ENCODE results near the gene IGSF10.

The IGSF10 gene

DNA sequence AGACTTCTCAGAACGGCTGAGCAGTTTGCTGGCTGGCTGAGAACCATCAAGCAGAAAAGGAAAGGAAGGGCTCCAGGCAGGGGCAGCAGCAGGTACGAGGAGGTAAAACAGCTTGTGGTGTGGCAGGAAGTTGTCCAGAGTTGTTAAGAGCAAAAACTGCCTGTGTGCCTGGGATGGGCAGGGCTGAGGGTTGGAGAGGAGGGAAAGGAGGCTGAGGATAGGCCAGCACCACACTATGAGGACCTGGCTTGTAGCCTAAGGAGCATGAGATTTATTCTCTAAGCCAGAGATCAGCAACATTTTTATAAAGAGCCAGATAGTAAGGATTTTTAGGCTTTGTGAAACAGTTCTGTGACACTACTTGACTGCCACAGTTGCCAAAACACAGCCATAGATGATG, 8.0 kb downstream of the IGSF10 start:
- ATAC-seq (replicated peaks; ENCODE audit: extremely low read depth, poor library complexity, severe bottlenecking) (no peak), DNase-seq (ENCODE audit: low spot score in 2 of 2) (no peak)
- H3K27ac Mint-ChIP-seq (ENCODE audit: low read depth) = no peak overlapping the region
- H3K27me3 Mint-ChIP-seq = peaks cover 34% of the 10 kb centered on the region
- no peak overlapping the region for H3K4me3 Mint-ChIP-seq
- no peaks in the 10 kb centered on the region for H3K4me1 Mint-ChIP-seq
- H3K36me3 Mint-ChIP-seq (ENCODE audit: insufficient read depth) = peaks cover 2% of the 10 kb centered on the region
- no peaks in the 10 kb centered on the region for H3K9me3 Mint-ChIP-seq

DNA sequence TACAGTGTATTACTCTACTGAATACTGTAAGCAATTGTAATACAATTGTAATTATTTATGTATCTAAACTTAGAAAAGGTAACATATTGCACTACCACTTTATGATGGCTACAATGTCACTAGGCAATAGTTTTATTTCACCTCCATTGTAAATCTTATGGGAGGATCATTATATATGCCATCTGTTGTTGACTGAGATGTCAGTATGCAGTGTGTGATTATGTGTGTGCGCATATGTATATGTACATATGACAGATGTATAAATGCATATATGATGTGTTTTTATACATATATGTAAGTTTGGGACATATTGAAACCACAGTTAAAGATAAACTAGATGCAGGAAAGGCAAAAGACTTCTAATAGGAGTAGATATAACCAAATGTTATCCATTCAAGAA, 8.5 kb downstream of the IGSF10 start:
- no peak for DNase-seq (ENCODE audit: low spot score in 2 of 2)
- no peaks in the 10 kb centered on the region for H3K9me3 Mint-ChIP-seq
- H3K4me1 Mint-ChIP-seq = no peaks in the 10 kb centered on the region
- no peak for ATAC-seq (replicated peaks; ENCODE audit: extremely low read depth, poor library complexity, severe bottlenecking)
- no peak overlapping the region for H3K4me3 Mint-ChIP-seq
- peaks cover 2% of the 10 kb centered on the region for H3K36me3 Mint-ChIP-seq (ENCODE audit: insufficient read depth)
- peaks cover 34% of the 10 kb centered on the region for H3K27me3 Mint-ChIP-seq
- H3K27ac Mint-ChIP-seq (ENCODE audit: low read depth) = no peak overlapping the region

DNA sequence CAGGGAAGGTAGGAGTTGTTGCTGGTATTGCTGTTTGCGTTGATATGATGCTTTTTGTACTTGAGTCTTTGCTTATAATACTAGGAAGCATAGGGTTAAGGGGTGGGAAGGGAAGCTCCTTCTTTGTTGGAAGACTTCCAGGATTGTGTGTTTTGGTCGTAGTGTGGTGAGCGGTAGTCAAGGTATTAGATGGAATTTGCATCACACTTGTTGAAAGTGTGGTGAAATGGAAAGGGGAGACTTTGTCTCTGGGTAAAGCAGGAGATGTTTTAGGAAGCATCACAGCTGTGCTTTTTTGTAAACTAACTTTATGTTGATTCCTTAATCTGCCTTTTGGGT, 14.9 kb downstream of the IGSF10 start:
- no peaks in the 10 kb centered on the region for H3K4me1 Mint-ChIP-seq

DNA sequence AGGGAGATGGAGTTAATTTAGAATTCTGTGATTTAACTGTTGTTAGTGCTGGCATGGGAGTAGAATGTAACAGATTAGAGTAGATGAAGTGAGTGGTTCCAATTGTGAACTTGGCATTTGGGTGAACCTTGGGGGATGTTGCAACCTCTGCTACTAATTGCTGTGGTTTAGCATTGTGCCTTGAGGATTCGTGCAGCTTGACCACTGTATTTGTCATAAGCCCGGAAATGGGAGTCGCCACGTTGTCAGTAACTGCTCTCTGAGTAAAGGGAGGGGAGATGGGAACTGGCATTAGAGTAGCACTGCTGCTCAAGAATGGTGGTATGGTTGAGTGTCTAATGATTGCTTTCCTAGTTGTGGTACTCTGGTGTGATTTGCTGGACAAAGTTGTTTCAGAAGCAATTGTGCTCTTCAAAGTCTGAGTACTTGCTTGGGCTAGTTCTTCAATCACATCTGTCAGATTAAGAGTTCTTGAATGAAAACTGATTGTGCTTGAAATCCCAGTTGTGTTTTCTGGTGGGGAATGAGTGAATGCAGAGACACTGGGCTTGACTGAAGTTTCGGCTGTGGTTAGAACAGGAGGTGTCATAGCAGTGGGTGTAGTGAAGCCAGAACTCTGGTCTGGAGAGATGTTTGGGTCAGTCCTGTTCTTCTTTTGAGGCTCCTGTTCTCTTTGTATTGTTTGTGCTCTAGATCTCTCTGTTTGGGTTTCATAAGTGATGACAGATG, 15.4 kb downstream of the IGSF10 start:
- Mint-ChIP-seq H3K36me3 (ENCODE audit: insufficient read depth) (no peaks in the 10 kb centered on the region), H3K4me3 (no peak overlapping the region), H3K27ac (ENCODE audit: low read depth) (no peak overlapping the region), H3K27me3 (peaks cover 31% of the 10 kb centered on the region), H3K4me1 (no peaks in the 10 kb centered on the region), H3K9me3 (no peaks in the 10 kb centered on the region)
- ATAC-seq (replicated peaks; ENCODE audit: extremely low read depth, poor library complexity, severe bottlenecking) (no peak), DNase-seq (ENCODE audit: low spot score in 2 of 2) (no peak)

More for the DNA sequence above, 14.9 kb downstream of the IGSF10 start:
- ATAC-seq (replicated peaks; ENCODE audit: extremely low read depth, poor library complexity, severe bottlenecking) (no peak), DNase-seq (ENCODE audit: low spot score in 2 of 2) (no peak)
- H3K27me3 Mint-ChIP-seq = peaks cover 35% of the 10 kb centered on the region
- H3K27ac Mint-ChIP-seq (ENCODE audit: low read depth) = no peak overlapping the region
- H3K4me3 Mint-ChIP-seq = no peak overlapping the region
- H3K9me3 Mint-ChIP-seq = no peaks in the 10 kb centered on the region
- H3K36me3 Mint-ChIP-seq (ENCODE audit: insufficient read depth) = no peaks in the 10 kb centered on the region

DNA sequence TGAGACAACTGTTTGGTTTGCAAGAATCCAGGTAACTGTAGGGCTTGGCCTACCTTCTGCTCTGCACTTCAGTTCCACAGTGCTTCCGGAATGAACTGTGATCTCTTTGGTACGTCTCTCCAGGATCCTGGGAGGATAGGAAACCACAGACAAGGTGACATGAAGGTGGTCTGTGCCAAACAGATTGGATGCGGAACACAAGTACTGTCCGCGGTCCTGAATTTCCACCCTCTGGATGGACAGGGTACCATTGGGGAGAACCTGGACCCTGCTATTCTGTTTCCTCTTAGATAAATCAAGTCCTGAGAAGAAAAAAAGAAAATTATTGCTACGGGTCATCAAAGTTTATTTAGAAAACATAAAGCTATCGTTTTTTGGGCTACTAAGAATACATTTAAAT, 17.3 kb downstream of the IGSF10 start:
- DNase-seq (ENCODE audit: low spot score in 2 of 2) = no peak
- H3K4me3 Mint-ChIP-seq = no peak overlapping the region
- no peak for ATAC-seq (replicated peaks; ENCODE audit: extremely low read depth, poor library complexity, severe bottlenecking)
- peaks cover 31% of the 10 kb centered on the region for H3K27me3 Mint-ChIP-seq
- H3K9me3 Mint-ChIP-seq = no peaks in the 10 kb centered on the region
- H3K27ac Mint-ChIP-seq (ENCODE audit: low read depth) = no peak overlapping the region
- no peaks in the 10 kb centered on the region for H3K4me1 Mint-ChIP-seq
- H3K36me3 Mint-ChIP-seq (ENCODE audit: insufficient read depth) = no peaks in the 10 kb centered on the region

DNA sequence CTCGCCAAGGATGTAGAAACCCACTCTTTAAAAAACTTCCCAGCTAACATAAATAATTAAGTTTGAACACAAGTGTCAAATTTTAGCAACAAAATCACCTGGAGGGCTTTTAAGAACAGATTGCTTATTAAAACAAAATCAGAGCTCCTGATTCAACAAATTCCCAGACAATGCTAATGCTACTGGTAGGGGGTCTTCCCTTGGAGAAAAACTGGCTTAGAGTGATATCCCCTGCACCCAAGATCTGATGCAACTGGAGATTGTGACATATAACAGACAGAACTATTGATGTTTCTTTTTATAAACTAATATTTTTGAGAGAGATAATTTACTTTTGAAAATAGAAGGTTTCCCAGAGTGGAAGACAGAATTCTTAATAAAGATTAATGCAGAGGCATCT, 19.9 kb downstream of the IGSF10 start:
- Mint-ChIP-seq H3K27ac (ENCODE audit: low read depth) (no peak overlapping the region), H3K27me3 (peaks cover 27% of the 10 kb centered on the region), H3K4me3 (no peak overlapping the region), H3K4me1 (no peaks in the 10 kb centered on the region), H3K9me3 (no peaks in the 10 kb centered on the region), H3K36me3 (ENCODE audit: insufficient read depth) (no peaks in the 10 kb centered on the region)
- ATAC-seq (replicated peaks; ENCODE audit: extremely low read depth, poor library complexity, severe bottlenecking) (no peak), DNase-seq (ENCODE audit: low spot score in 2 of 2) (no peak)

DNA sequence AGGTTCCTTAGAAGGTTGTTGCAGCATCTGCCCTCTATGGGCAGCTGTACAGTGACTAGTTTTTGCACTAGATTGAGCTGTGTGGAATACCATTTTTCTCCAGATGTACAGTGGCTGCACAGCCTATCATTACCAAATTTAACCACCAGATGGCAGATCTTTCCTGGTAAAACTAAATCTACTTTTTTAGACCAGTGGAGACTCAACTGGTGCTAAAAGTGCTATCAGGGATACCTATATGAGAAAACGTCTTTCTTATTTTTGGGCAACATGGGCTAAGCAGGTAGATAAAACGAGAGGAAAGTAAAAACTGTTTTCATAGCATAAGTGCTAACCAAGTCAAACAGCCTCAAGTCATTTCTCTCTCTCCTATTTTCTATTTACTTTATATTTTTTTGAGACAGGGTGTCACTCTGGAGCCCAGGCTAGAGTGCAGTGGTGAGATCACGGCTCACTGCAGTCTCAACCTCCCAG, 21.2 kb downstream of the IGSF10 start:
- no peaks in the 10 kb centered on the region for H3K36me3 Mint-ChIP-seq (ENCODE audit: insufficient read depth)
- H3K4me1 Mint-ChIP-seq = no peaks in the 10 kb centered on the region
- ATAC-seq (replicated peaks; ENCODE audit: extremely low read depth, poor library complexity, severe bottlenecking) (peak; percentile 54), DNase-seq (ENCODE audit: low spot score in 2 of 2) (no peak)
- no peak overlapping the region for H3K27ac Mint-ChIP-seq (ENCODE audit: low read depth)
- peaks cover 15% of the 10 kb centered on the region for H3K27me3 Mint-ChIP-seq
- H3K4me3 Mint-ChIP-seq = no peak overlapping the region
- no peaks in the 10 kb centered on the region for H3K9me3 Mint-ChIP-seq

DNA sequence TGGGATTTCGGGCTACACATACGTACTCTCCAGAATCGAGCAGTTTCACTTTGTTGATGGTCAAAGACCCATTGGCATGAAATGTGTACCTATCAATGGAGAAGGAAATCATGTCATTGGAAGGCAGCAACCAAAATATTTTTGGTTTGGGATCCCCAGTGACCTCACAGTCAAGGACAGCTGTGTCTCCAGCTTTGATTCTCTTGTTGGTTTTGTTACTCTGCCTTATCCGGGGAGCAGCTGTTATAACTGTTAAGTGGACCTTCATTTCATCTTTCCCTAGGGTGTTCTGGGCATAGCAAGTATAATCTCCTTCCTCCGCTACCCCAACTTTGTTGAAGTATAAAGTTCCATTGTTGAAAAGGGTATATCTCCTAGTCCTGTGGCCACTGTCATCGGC, 23.0 kb downstream of the IGSF10 start:
- Mint-ChIP-seq H3K4me1 (no peaks in the 10 kb centered on the region), H3K36me3 (ENCODE audit: insufficient read depth) (no peaks in the 10 kb centered on the region), H3K27me3 (peaks cover 14% of the 10 kb centered on the region), H3K27ac (ENCODE audit: low read depth) (no peak overlapping the region), H3K4me3 (no peak overlapping the region), H3K9me3 (no peaks in the 10 kb centered on the region)
- ATAC-seq (replicated peaks; ENCODE audit: extremely low read depth, poor library complexity, severe bottlenecking) = no peak
- no peak for DNase-seq (ENCODE audit: low spot score in 2 of 2)

DNA sequence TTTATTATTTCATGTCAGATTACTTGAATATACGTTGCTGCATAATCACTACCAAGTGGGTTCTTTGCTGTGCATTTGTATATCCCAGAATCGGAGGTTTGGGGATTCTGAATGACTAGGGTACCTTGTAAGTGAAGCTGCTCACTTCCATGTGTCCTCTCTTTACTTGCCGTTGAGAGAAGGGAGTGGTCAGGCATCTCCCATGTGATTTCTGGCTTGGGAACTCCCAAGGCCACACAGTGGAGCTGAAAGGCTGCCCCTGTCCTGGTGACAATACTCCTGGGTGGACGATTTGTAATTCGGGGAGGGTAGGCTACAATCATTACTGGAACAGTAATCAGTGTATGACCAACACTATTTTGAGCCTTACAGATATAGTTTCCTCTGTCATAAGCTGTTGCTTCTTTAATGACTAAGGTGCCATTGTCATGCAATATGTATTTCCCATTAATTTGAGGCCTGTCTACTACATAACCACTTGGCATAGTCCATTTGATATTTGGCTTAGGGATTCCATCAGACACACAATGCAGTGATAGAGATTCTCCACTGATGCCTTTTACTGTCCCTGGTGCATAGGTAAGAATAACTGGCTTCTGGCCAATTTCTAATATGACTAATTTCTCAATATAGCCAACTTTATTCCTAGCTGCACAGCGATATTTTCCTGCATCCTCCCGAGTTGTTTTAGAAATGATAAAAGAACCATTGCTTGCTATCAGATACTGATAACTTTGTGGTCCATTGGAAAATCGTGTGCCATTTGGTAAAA, 24.0 kb downstream of the IGSF10 start:
- no peak overlapping the region for H3K4me3 Mint-ChIP-seq
- DNase-seq (ENCODE audit: low spot score in 2 of 2) (no peak), ATAC-seq (replicated peaks; ENCODE audit: extremely low read depth, poor library complexity, severe bottlenecking) (no peak)
- no peak overlapping the region for H3K27ac Mint-ChIP-seq (ENCODE audit: low read depth)
- no peaks in the 10 kb centered on the region for H3K36me3 Mint-ChIP-seq (ENCODE audit: insufficient read depth)
- H3K9me3 Mint-ChIP-seq = no peaks in the 10 kb centered on the region
- H3K4me1 Mint-ChIP-seq = no peaks in the 10 kb centered on the region
- H3K27me3 Mint-ChIP-seq = peaks cover 14% of the 10 kb centered on the region

DNA sequence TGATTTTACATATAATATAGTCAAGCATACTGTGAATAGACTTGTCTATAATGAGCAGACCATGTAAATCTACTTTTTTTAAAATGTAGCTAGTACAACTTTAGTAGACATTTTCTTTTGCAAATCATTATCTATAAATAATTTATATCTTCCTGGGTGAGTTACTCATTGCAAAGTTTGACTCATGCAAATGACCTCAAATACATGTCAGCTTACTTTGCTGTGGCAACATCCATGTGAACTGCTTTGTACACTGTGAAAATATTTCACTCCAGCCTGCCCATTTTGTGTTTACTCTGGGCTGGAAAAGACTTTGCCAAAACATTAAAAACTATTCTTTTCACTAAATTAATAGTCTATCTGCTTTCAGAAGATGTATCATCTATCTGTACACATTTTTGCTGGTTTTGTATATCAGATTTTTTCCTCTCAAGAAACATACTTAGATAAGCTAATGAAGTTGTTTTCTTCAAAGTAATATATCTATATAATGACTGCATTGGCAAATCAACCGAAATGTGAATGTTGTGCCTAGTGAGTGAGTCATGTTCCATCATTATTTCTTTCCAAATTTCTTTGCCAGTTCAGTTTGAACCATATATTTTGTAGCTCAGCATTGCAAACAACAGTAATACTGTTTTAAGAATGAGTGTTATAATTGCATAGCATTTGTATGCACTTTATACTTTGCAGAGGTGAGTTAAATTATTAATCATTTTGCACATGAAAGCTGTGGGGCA, 26.5 kb downstream of the IGSF10 start:
- no peak overlapping the region for H3K27ac Mint-ChIP-seq (ENCODE audit: low read depth)
- no peaks in the 10 kb centered on the region for H3K9me3 Mint-ChIP-seq
- no peaks in the 10 kb centered on the region for H3K36me3 Mint-ChIP-seq (ENCODE audit: insufficient read depth)
- H3K4me3 Mint-ChIP-seq = no peak overlapping the region
- H3K4me1 Mint-ChIP-seq = no peaks in the 10 kb centered on the region
- H3K27me3 Mint-ChIP-seq = peaks cover 33% of the 10 kb centered on the region
- ATAC-seq (replicated peaks; ENCODE audit: extremely low read depth, poor library complexity, severe bottlenecking) (no peak), DNase-seq (ENCODE audit: low spot score in 2 of 2) (no peak)

DNA sequence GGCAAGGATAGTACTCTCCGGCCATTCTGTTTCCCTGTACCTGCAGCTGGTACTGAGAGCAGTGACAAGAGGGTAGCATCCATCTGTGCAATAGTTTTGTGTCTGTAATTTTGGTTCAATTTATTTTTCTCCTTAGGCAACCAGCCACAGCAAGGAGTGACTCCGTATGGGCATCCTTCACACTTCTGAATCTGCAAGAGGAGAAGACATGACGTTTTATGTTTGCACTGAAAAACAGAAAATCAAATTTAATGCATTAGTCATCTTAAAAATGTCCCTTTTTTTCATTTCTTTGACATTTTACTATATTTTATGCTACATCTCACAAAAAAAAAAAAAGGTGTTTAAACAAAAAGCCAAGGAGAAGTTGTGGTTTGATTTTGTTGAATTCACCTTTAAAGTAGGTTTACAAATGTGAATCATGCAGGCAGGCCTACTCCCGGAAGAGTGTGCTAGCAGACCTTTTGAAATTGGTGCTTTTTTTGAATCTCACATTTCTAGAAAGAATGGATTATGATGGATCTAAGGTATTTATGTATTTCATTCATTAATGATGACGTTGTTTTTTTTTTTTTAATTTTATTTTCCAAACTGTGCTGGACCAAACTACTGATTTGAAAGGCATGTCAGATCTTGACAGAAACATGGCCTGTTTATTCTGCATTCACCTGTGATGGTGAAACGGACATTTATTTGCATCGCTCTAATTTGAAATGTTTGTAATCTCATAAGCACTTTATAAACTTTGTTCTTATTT, 28.1 kb downstream of the IGSF10 start:
- no peak overlapping the region for H3K4me3 Mint-ChIP-seq
- H3K9me3 Mint-ChIP-seq = no peaks in the 10 kb centered on the region
- no peak overlapping the region for H3K27ac Mint-ChIP-seq (ENCODE audit: low read depth)
- no peaks in the 10 kb centered on the region for H3K4me1 Mint-ChIP-seq
- no peak for ATAC-seq (replicated peaks; ENCODE audit: extremely low read depth, poor library complexity, severe bottlenecking)
- H3K36me3 Mint-ChIP-seq (ENCODE audit: insufficient read depth) = no peaks in the 10 kb centered on the region
- no peak for DNase-seq (ENCODE audit: low spot score in 2 of 2)
- peaks cover 26% of the 10 kb centered on the region for H3K27me3 Mint-ChIP-seq

DNA sequence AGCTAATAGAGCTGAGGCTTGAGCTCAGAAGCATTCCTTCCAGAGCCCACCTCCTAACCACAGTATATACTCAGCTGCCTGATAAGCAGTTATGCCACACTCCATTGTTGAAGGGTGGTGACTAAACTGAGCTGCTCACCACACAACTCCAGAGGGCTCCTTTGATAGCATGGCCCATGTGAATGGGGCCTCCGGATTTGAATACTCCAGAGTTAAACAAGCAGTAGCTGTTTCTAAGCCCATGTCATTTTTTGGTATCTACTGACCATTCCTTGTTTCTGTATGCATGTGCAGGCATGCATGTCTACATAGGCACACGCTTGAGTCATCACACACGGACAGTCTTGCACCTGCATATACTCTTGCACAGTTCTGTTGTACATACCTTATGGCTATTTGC, 28.9 kb downstream of the IGSF10 start:
- no peak overlapping the region for H3K27ac Mint-ChIP-seq (ENCODE audit: low read depth)

More for the DNA sequence above, 28.9 kb downstream of the IGSF10 start:
- ATAC-seq (replicated peaks; ENCODE audit: extremely low read depth, poor library complexity, severe bottlenecking) (no peak), DNase-seq (ENCODE audit: low spot score in 2 of 2) (no peak)
- Mint-ChIP-seq H3K36me3 (ENCODE audit: insufficient read depth) (no peaks in the 10 kb centered on the region), H3K9me3 (no peaks in the 10 kb centered on the region), H3K4me3 (no peak overlapping the region), H3K27me3 (peaks cover 19% of the 10 kb centered on the region), H3K4me1 (no peaks in the 10 kb centered on the region)
